ENCODE results near the gene THRSP.

DNA sequence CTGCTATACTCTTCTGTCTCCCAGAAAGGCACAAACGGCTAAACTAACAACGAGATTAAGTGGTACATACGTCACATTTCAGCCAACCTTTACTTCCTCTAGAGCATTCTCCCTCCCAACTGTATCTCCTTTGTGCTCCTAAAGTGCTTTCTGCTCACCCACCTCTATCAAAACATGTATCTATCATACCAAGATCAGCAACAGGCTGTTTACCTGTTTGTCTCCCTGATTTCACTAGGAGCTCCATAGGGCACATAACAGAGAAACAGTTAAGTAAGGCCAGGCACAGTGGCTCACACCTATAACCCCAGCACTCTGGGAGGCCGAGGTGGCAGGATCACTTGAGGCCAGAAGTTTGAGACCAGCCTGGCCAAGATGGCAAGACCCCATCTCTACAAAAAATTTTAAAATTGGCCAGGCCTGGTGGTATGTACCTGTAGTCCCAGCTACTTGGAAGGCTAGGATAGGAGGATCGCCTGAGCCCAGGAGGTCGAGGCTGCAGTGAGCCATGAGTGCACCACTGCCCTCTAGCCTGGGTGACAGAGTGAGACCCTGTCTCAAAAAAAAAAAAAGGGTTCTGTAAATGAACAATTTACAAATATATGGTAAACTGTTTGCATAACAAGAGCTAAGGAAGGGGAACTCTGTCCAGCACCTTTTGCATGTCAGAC lies 13.2 kb downstream of the THRSP start:
- TF ChIP-seq, protein P1, sequence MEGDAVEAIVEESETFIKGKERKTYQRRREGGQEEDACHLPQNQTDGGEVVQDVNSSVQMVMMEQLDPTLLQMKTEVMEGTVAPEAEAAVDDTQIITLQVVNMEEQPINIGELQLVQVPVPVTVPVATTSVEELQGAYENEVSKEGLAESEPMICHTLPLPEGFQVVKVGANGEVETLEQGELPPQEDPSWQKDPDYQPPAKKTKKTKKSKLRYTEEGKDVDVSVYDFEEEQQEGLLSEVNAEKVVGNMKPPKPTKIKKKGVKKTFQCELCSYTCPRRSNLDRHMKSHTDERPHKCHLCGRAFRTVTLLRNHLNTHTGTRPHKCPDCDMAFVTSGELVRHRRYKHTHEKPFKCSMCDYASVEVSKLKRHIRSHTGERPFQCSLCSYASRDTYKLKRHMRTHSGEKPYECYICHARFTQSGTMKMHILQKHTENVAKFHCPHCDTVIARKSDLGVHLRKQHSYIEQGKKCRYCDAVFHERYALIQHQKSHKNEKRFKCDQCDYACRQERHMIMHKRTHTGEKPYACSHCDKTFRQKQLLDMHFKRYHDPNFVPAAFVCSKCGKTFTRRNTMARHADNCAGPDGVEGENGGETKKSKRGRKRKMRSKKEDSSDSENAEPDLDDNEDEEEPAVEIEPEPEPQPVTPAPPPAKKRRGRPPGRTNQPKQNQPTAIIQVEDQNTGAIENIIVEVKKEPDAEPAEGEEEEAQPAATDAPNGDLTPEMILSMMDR (IDR thresholded peaks at IDR 0.05) = no peak
- TF ChIP-seq POLR2AphosphoS5 (IDR thresholded peaks at IDR 0.05) = no peak
- TF ChIP-seq EP300 (IDR thresholded peaks at IDR 0.05) = no peak

Measured in suprapubic skin (tissue), 4 donors.